Activated CD8-positive, alpha-beta memory T cell treated with anti-CD3 and anti-CD28 coated beads for 1 hour (primary cell): Measurements from ENCODE around the gene N4BP3.
"Not testable (repeated sequence)": the region's sequence is repeated elsewhere in the genome, so short reads cannot be mapped to it uniquely, and the experiment has no call there.

ENCODE experiments used
- DNase-seq, 2 donors: peaks; one replicate each; pipeline ENCODE4 v3.0.0-alpha.2; 2020; ENCODE audit warnings: low read depth in 1 of 2; ENCODE audit errors: extremely low read depth in 1 of 2

Gene N4BP3

DNA sequence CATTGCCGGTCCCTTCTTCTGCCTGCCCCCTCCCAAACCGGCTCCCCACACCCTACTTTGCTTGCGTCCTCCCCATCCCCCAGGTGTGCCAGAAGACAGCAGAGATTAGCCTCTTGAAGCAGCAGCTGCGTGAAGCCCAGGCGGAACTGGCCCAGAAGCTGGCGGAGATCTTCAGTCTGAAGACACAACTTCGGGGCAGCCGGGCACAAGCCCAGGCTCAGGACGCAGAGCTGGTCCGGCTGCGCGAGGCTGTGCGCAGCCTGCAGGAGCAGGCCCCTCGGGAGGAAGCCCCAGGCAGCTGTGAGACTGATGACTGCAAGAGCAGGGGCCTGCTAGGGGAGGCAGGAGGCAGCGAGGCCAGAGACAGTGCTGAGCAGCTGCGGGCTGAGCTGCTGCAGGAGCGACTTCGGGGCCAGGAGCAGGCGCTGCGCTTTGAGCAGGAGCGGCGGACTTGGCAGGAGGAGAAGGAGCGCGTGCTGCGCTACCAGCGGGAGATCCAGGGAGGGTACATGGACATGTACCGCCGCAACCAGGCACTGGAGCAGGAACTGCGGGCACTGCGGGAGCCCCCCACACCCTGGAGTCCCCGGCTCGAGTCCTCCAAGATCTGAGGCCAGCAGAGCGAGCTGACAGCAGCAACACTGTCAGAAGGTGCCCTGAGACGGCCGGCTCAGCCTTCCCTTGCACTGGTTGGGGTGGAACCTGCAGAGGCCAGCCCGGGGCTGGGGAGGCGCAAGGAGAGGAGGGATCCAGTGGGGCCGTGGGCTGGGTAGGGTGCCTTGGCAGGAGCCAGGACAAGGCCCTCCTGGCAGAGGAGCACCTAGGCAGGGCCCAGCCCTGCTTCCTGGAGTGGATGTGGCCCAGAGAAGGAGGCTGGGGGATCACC lies 8.3 kb downstream of the N4BP3 start:
- DNase-seq = no peak

- no peak for DNase-seq
Measured at GRCh38 chr5:178122346-178122745, 9.0 kb downstream of the N4BP3 start.

- DNase-seq = no peak
Measured at GRCh38 chr5:178123094-178123965, 10.0 kb downstream of the N4BP3 start.

DNA sequence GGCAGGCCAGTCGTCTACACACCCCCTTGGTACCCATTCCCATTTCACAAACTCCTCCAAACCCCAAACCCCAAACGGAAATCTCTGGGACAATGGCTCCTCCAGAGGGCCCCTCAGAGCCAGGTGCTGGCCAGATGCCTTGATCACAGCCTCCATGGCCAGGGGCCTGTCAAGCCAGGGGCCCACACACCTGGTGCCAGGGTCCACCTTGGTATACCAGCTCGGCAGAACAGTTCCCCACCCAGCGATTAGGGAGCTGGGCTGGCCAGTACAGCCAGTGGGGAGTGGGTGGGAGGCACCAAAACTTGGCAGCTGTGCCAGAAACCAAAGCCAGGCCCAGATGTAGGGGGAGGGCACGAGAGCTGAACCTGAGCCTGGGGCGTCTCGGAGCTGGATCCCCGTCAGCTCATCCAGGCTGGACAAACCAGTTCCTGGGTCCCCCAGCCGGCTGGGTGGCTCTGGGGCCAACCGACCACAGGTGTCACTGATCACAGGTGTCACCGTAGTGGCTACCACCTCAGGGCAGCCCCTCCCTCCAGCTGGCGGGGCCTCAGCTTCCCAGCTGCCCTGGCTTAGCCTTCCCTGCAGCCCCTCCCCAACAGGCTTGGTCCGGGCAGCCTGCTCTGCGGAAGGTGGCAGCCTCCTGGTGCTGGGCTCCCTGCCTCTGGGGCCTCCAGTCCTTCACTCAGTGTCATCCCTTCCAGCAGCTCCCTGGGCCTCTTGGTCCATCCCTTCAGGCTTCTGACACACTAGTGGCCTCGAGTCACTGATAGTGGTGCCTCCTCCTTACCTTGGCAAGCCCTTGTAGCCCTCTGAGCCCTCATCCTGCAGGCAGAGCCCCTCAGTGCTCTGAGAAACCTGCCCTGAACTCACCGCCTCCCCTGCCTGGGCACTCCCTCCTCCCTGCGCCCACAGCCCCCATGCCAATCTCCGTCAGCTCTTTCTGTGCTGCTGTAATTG lies 10.9 kb downstream of the N4BP3 start:
- no peak for DNase-seq

DNA sequence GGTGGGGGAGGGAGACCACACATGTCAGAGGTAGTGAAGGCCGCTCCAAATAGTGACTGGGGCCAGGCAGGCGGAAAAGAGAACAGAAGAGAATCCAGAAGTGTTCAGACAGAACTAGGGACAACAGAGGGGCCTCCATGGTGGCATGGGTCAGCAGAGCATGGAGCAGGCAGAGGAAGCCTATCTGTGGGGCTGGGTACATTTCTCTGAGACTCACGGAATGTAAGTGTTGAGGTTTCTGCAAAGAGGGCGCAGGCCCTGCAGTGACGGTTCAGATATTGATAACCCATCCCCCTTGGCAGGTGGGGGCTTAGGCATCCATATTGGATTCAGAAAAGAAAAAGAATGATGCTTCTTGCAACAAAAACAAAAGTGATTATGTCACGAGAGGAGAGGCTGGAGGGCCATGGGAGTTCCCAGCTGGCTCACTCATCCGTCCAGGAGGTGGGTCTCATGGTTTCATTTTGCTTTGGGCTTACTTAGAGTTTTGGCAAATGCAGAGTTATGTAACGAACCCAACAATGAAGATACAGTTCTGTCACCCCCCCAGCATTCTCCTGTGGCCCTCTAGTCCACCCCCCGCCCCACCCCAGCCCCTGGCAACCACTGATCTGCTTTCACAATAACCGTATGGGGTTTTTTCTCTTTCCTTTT lies 12.0 kb downstream of the N4BP3 start:
- DNase-seq = no peak

- DNase-seq = no peak
Measured at GRCh38 chr5:178126556-178126955, 13.2 kb downstream of the N4BP3 start.

DNA sequence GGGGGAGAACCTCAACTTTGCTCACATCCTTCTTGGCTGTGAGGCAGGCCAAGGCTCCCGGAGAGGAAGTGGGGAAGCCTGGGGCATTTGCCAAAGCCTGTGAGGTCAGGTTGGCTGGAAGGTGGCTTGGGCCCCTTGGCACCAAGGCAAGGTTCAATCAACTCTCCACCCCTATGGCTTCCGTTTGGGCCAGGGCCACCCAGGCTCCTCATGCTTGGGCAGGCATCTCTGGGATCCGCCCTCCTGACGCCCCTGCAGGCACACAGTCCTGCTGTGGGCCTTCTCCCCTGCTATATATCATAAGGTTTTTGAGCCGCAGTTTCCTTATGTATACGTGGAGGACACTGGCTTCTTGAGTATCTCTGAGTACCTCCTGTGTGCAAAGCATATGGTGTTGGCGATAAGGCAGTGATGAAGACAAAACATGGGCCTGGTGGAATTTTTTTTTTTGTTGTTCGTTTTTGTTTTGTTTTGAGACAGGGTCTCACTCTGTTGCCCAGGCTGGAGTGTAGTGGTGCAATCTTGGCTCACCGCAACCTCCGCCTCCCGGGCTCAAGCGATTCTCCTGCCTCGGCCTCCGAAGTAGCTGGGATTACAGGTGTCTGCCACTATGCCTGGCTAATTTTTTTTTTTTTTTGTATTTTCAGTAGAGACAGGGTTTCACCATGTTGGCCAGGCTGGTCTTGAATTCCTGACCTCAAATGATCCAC lies 14.1 kb downstream of the N4BP3 start:
- not testable (repeated sequence) for DNase-seq

GRCh38 chr5:178129296-178129695 lies 16.0 kb downstream of the N4BP3 start:
- no peak for DNase-seq

DNA sequence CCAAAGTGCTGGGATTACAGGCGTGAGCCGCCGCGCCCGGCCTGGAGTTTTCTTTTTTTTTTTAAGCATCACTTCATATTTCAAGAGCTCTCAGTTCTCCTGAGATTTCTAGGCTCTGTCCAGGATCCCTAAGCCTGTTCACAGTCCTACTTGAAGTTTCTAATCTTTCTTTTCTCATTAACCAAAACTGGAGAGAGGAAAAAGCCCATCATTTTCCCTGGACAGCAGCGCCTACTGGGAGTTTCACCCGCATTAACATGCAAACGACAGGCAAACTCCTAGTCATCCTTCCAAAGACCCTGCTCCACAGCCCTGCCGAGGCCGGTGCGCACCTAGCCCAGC lies 16.9 kb downstream of the N4BP3 start:
- DNase-seq = not testable (repeated sequence)

- DNase-seq = peak in 1 of 2 donors; percentile 72
Measured at GRCh38 chr5:178130576-178131445, 17.5 kb downstream of the N4BP3 start, which contains the start of gene RMND5B. TSS of gene RMND5B (plus strand) at chr5:178131014. CDS start at chr5:178138120, 7,106 bp downstream.

- DNase-seq = no peak
Measured at GRCh38 chr5:178131446-178131996, 18.2 kb downstream of the N4BP3 start.

DNA sequence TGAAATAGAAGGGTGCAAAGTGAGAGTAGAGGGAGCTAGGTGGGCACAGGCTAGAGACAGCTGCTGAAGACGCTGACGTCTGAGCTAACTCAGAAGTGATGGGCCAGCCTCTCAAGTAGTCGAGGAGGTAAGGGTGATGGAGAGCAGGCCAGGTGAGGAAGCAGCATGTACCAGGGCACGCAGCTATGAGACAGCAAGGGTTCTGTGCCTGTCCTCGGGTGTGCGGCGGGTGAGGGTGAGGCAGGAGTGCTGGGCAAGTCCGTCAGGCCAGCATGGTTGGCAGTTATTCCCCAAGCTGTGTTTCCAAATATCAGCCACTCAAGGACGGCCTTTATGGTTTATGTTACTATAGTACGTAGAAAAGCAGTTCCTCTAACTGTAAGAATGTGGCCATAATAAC lies 23.7 kb downstream of the N4BP3 start:
- no peak for DNase-seq

- no peak for DNase-seq
Measured at GRCh38 chr5:178137991-178138390, 24.7 kb downstream of the N4BP3 start.

- no peak for DNase-seq
Measured at GRCh38 chr5:178141550-178141949, 28.2 kb downstream of the N4BP3 start.

DNA sequence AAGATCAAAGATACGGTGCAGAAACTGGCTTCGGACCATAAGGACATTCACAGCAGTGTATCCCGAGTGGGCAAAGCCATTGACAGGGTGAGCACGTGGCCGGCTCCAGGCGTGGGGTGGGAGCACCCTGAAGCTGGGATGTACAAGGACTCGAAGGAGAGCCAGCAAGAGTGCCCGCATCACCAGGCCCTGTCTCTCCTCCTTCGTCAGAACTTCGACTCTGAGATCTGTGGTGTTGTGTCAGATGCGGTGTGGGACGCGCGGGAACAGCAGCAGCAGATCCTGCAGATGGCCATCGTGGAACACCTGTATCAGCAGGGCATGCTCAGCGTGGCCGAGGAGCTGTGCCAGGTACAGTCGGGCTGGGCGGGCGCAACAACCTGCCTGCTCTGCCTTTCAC lies 29.3 kb downstream of the N4BP3 start:
- no peak for DNase-seq

GRCh38 chr5:178143246-178143645 lies 29.9 kb downstream of the N4BP3 start:
- DNase-seq = no peak

- DNase-seq = no peak
Measured at GRCh38 chr5:178143901-178144300, 30.6 kb downstream of the N4BP3 start.
